Astrocyte (in vitro differentiated cells and primary cell): ENCODE results near the gene CSF2RB.

Experiments
- EZH2 ChIP-seq: IDR thresholded peaks from 2 replicates; pipeline ENCODE4 v1.6.1; 2012; ENCODE audit warnings: mild to moderate bottlenecking, low read length, inconsistent platforms; ENCODE audit not compliant: insufficient read depth
- TF ChIP-seq, protein P1 (sequence below): IDR thresholded peaks from 2 replicates; pipeline ENCODE4 v1.5.1; 2011; ENCODE audit warnings: low read depth, mild to moderate bottlenecking, inconsistent platforms, low read length, moderate library complexity; ENCODE audit not compliant: insufficient read depth

DNA sequence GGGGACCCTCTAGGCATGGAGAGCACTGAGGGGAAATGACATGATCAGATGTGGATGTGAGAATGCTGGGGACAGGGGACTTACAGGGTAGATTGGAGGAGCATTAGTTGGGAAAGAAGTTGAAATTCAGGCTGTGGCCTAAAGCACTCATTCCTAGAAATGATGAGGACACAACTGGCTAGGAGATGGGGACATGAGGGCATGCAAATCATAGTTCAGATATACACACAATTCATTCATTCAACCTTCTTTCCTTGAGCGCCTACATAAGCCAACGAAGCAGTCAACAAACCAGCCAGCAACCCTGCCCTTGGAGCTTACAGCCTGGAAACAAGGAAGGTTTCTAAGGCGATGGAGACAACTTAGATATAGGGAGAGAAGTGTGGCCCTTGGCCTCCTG, 14.2 kb downstream of the CSF2RB start:
- TF ChIP-seq, protein P1, sequence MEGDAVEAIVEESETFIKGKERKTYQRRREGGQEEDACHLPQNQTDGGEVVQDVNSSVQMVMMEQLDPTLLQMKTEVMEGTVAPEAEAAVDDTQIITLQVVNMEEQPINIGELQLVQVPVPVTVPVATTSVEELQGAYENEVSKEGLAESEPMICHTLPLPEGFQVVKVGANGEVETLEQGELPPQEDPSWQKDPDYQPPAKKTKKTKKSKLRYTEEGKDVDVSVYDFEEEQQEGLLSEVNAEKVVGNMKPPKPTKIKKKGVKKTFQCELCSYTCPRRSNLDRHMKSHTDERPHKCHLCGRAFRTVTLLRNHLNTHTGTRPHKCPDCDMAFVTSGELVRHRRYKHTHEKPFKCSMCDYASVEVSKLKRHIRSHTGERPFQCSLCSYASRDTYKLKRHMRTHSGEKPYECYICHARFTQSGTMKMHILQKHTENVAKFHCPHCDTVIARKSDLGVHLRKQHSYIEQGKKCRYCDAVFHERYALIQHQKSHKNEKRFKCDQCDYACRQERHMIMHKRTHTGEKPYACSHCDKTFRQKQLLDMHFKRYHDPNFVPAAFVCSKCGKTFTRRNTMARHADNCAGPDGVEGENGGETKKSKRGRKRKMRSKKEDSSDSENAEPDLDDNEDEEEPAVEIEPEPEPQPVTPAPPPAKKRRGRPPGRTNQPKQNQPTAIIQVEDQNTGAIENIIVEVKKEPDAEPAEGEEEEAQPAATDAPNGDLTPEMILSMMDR: no peak
- no peak for TF ChIP-seq EZH2
